ENCODE measurements around the gene SLC25A13. TPM values are rescaled to one million over a fixed set of nuclear protein-coding genes. Genes with fewer than 3 reads are reported as not detected.

Gene SLC25A13
- total RNA-seq, 1 experiment from 2014 or later = 71.7 TPM

DNA sequence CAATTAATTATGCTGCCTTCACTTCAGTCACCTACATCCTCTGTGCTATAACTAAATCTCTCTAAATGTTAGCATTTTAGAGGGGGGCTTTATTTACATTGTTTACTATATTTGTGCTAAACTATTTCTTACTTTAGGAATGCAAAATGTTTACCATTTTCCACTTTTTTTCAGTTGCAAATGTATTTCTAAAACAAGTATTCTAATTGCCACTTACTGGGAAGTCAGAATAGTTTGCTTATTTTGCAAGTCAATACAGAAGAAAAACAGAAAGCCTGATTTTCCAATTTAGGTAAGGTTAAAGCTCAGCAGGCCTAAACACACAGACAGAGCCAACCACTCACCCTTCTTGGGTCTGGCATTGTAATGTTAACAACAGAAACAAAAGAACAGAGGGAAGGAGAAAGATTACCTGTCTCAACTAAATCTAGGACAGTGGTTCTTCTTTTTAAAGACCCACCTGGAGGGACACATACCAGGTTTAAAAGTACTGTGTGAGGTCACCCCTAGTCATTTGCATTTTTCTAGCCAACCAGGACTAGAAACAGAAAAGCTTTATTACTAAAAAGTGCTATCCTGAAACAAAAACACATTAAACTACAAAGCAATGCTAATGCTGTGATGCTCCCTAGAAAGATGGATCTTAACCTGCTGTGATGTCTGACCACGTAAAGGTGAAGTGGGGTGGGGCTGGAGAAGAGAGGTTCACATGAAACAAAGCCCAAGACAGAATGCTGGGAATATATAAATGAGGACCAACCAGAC, 178.2 kb downstream of the SLC25A13 start:
- H3K27me3 ChIP-seq (ENCODE audit: insufficient read depth, low read length) = peaks cover 42% of the 10 kb centered on the region; the same call in 1 of the 2 replicates
- H3K27ac Mint-ChIP-seq = peak overlapping the region in 1 of 3 experiments; percentile 90; a peak in 2 of 7 replicates
- no peak overlapping the region for H3K9ac ChIP-seq (ENCODE audit: extremely low read depth, insufficient read length, low read length)
- H2BK12ac ChIP-seq (ENCODE audit: insufficient read length, low read depth, low read length) = no peak overlapping the region
- no peak overlapping the region for H2BK5ac ChIP-seq (ENCODE audit: insufficient read length, low read length)
- H3K23ac ChIP-seq (ENCODE audit: insufficient read length, low read depth, low read length) = no peak overlapping the region
- H3K23me2 ChIP-seq (ENCODE audit: insufficient read length, low read depth, low read length, poor library complexity, severe bottlenecking) = no peaks in the 10 kb centered on the region
- H4K20me1 ChIP-seq (ENCODE audit: control insufficient read depth, insufficient read depth, insufficient read length) = no peaks in the 10 kb centered on the region
- H3K79me2 ChIP-seq (ENCODE audit: insufficient read depth, low read length) = no peaks in the 10 kb centered on the region
- peaks cover 17 to 35% (median 25%) of the 10 kb centered on the region in 3 experiments; a peak in 6 of 7 replicates for H3K36me3 Mint-ChIP-seq (ENCODE audit: insufficient read depth in 1 of 3, low read depth in 3 of 3)
- no peak overlapping the region for H3K14ac ChIP-seq (ENCODE audit: insufficient read depth, low read length)
- H2AFZ ChIP-seq (ENCODE audit: low read length) = no peak overlapping the region
- no peak overlapping the region for H4K5ac ChIP-seq (ENCODE audit: insufficient read length, low read depth, low read length)
- no CpG with 5 or more reads among the region's 1 CpG for WGBS (ENCODE audit: extremely low coverage, insufficient read length, low lambda C conversion rate)
- no peaks in the 10 kb centered on the region for H3K4me1 ChIP-seq (ENCODE audit: insufficient read depth, low read length)
- no peak overlapping the region for H3K56ac ChIP-seq (ENCODE audit: insufficient read length, low read depth, low read length)
- no peak overlapping the region for H2BK20ac ChIP-seq (ENCODE audit: low read depth, low read length, poor library complexity, severe bottlenecking)
- H3K79me1 ChIP-seq (ENCODE audit: insufficient read depth, low read depth, low read length, poor library complexity, severe bottlenecking) = no peaks in the 10 kb centered on the region
- H3K4ac ChIP-seq (ENCODE audit: low read depth, low read length) = no peak overlapping the region
- H3K9me3 ChIP-seq (ENCODE audit: control insufficient read depth, low read depth, low read length) = no peaks in the 10 kb centered on the region
- no peaks in the 10 kb centered on the region; a peak in 1 of 5 replicates for H3K9me3 Mint-ChIP-seq
- TF ChIP-seq CTCF (conservative IDR thresholded peaks at IDR 0.05) = no peak
- no peak overlapping the region for H3T11ph ChIP-seq (ENCODE audit: low read length)
- no peak overlapping the region for H4K91ac ChIP-seq (ENCODE audit: insufficient read length, low read depth, low read length)
- no peak overlapping the region for H2BK15ac ChIP-seq (ENCODE audit: low read depth, low read length)
- H3K18ac ChIP-seq (ENCODE audit: insufficient read length, low read depth, low read length) = no peak overlapping the region
- H3K27me3 Mint-ChIP-seq (ENCODE audit: low read depth) = peaks cover 93% of the 10 kb centered on the region
- H3K4me2 ChIP-seq (ENCODE audit: insufficient read depth, insufficient read length, low read length) = no peak overlapping the region
- H2AK5ac ChIP-seq (ENCODE audit: insufficient read length, low read length) = no peak overlapping the region
- H3K4me3 Mint-ChIP-seq = peak overlapping the region in 1 of 2 experiments; percentile 3; a peak in 1 of 5 replicates
- no peak overlapping the region for H2BK120ac ChIP-seq (ENCODE audit: low read depth, low read length, poor library complexity, severe bottlenecking)
- DNase-seq = peak; percentile 66
- no peak overlapping the region for H4K8ac ChIP-seq (replicated peaks; ENCODE audit: insufficient read length, low read depth, low read length)
- peaks cover 41 to 44% of the 10 kb centered on the region in 2 experiments for H3K4me1 Mint-ChIP-seq
- H3K27ac ChIP-seq (ENCODE audit: insufficient read length, low read depth, low read length) = no peak overlapping the region

Data from H9 (cell line).